RPMI8226 (cell line): ENCODE results near the gene SIRT4.
"Not testable (repeated sequence)": the region's sequence is repeated elsewhere in the genome, so short reads cannot be mapped to it uniquely, and the experiment has no call there.

Experiments used
- DNase-seq: peaks from one replicate; pipeline ENCODE4 v3.0.0-alpha.2; 2015

Gene SIRT4, protein sequence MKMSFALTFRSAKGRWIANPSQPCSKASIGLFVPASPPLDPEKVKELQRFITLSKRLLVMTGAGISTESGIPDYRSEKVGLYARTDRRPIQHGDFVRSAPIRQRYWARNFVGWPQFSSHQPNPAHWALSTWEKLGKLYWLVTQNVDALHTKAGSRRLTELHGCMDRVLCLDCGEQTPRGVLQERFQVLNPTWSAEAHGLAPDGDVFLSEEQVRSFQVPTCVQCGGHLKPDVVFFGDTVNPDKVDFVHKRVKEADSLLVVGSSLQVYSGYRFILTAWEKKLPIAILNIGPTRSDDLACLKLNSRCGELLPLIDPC

DNA sequence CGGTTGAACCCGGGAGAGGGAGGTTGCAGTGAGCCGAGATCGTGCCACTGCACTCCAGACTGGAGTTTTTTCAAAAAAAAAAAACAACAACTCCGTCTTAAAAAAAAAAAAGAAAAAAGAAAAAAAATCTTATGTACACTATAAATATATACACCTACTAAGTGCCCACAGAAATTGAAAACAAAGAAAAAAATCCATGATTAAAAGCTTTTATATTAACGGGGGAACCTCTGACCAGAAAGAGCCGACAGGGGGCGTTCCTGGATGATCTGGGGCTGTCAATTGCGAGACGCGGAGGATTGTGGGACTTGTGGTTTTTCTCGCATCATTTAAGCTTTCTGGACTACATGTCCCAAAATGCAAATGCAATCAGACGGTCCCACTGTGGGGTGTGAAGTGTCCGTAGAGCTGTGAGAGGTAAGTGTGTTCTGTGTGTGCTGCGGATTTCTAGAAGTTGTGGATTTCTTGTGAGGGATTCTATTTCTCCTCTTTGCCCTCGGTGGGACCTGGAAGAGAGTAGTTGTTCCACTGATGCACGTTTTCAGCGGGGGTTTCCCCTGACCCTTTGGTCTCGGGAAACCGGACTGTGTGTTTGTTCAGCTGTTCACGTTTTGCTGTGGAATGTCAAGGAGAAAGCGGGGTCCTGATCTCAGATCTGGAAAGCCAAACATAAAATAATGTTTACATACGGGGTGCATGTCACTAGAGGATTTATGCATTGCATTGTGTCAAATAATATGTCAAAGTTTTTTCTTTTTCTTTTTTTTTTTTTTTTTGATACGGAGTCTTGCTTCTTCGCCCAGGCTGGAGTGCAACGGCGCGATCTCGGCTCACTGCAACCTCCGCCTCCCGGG lies at the start of gene SIRT4:
Gene SIRT4, plus strand, starts transcription at position 360 of the 854 bp plus-strand sequence. CDS start 1,241 bp downstream, outside the sequence.
- DNase-seq, result peak; percentile 95

GRCh38 chr12:120253313-120253712 lies 48.8 kb upstream of the SIRT4 start:
- not testable (repeated sequence) for DNase-seq

DNA sequence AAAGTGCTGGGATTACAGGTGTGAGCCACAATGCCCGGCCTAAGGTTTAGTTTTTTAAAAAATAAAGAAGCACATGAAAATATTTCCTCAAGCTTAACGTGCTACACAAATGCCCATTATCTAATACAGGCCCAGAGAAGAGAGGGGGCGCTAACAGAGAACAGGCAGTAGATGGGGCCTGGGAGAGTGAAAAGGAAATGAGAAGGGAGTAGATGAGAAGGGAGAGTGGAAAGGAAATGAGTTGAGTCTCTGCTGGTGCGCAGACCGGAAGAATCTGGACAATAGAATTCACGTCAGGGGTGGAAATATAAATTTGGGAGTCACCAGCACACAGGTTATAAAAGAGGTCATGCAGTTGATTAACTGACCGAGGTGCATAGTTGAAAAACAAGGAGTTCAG lies 47.3 kb upstream of the SIRT4 start:
- DNase-seq, result no peak

DNA sequence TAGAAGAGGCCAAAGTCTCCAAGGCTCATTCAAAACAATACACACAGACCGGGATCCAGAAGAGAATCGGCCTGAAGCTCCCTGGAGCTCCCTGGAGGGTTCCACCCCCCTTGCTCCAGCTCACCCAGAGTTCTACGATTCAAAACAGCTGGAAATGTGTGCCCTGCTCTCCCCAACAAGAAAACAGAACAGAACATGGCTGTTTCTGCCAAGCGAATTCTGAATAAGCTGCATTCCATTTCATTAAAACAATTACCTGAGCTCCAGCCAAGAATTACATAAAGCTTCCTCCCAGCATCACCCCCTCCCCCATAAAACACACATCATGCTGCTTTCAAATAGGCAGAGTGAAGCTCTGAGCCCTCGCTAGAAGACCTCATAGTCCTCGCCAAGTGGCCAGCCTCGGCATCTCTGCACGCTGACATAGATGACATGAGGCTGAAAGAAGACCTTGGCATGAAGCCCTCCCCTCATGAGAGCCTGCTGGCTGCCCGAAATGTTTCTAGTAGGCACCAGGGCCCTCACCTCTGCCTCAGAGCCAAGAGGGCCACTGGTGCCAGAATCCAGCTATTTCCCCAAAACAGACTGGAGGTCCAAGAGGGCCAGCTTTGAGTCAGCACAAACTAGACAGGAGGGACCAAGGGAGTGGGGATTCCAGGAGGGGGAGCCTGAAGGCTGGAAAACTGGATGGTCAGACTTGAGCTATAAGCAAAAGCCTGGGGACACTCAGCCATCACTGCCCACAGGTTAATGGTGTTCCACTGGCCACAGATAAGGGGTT lies 44.9 kb upstream of the SIRT4 start:
- DNase-seq, result no peak

GRCh38 chr12:120258323-120258896 lies 43.7 kb upstream of the SIRT4 start:
- no peak for DNase-seq

- no peak for DNase-seq
These were observed 42.5 kb upstream of the SIRT4 start for GRCh38 chr12:120259418-120260202.

- no peak for DNase-seq
These were observed 41.5 kb upstream of the SIRT4 start for GRCh38 chr12:120260607-120261006.

DNA sequence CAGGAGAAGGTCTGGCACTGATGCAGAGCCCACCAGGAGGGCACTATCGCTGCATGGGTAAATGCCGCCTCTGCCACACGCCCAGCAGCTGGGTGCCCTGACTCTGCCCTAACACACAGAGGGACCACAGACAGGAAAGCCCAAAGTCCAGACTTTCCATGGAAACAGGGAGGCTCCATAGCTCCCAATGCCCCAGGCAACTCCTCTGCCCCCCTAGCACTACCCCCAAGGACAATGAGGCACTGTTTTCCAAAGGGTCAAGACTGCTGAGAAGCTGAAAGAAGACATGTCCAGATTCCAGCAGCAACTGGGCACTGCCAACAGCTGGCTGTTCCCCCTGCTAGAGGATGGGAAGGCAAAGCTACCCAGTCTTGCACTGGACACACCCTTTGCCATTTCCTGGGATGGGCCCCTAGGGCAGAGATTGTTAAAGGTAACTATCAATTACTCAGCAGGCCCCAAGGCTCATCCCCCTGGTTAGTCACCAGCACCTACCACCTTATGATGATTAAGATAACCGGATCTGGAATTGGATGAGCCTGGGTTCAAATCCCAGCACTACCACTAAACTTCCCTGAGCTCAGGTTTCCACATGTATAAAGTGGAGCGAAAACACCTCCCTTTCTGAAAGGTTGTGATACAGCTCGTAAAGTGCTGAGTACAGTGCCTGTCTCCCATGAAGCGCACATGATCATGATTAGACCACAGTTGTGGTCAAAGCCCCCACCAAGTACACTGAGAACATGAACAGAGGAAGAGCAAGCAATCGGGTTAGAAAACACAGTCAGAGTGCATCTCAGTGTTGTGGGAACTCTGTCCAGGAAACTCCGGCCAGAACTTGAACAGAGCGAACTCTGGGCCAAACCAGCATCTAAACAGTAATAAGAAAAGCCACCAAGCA lies 39.9 kb upstream of the SIRT4 start:
- no peak for DNase-seq

GRCh38 chr12:120262852-120263747 lies 39.0 kb upstream of the SIRT4 start:
- DNase-seq, result no peak

DNA sequence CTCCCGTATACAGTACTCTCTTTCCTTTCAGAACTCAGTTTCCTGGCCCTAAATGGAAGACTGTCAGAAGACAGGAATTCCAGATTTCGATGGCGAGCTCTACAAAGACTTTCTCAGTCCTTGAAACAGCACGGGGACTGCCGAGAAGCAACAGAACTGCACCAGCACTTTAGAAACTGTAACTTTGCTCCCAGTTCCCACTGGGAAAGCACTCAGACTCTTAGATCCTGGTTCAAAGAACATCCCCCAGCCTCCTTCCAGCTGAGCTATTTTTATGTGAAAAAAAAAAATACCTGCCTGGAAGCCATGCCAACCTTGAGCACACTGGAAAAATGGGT lies 38.4 kb upstream of the SIRT4 start:
- no peak for DNase-seq

DNA sequence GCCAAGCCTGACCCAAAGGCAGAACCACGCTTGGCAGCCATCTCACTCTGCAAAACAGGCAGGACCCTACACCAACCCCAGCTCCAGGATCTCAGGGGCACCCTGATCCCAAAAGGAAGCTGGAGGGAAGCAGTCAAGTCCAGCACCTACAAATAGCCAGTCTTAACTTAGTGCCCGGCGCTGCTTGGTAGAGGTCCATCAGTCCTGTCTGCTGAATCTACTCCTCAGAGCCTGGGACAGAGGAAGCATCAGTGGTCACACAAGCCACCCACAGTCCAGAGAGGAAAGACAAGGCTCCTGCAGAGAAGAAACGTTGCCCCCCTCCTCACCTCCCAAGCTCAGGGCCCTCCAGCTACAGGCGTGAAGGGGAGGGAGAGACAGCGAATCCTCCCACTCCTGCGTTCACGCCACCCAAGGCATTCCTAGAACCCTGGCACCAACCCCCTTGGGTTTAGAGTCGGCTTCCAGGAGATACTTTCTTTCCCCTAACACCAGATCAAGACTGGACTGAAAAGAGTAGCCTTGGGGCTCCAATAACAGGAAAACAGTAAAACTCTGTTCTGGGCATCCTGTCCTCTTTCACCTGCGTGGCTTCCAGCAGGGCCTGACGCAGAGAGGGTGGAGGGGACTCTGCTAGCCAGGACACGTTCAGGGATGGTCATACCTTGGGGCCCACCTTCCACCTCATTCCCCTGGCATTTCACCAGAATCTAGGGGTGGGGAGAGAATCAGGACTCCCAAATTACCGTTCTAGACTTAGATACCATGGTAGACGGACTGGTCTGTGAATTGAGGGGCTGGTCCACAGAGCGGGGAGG lies 37.8 kb upstream of the SIRT4 start:
- no peak for DNase-seq

DNA sequence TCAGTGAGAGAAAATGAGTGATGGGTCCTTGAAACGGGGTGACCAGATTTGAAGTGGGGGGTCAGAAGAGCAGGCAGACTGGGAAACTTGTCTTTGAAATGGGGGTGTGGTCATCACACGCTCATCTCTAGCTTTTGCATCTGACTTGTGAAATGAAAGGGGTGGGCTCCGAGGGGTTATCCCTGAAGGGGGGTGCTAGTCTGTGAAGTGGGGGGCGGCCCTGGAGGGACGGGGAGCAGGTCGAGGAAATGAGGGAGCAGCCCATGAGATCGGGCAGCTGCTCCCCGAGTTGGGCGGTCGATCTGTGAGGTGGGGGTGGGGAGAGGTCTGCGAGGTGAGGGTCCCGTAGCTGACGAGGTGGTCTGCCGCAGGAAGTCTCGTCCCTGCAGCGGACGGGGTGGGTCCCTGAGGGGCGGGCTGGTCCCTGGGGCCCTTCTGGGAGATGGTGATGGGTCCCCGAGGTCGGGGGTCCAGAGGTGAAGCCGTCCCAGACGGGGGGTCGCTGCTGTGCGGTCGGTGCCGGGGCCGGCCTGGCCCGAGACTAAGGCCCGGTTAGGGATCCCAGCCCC lies 37.1 kb upstream of the SIRT4 start:
- no peak for DNase-seq

- peak; percentile 84 for DNase-seq
These were observed 36.5 kb upstream of the SIRT4 start, which contains the start of gene PXN for GRCh38 chr12:120265473-120266179. Gene PXN (minus strand): TSS chr12:120265730. CDS start chr12:120265629, 101 bp downstream.

DNA sequence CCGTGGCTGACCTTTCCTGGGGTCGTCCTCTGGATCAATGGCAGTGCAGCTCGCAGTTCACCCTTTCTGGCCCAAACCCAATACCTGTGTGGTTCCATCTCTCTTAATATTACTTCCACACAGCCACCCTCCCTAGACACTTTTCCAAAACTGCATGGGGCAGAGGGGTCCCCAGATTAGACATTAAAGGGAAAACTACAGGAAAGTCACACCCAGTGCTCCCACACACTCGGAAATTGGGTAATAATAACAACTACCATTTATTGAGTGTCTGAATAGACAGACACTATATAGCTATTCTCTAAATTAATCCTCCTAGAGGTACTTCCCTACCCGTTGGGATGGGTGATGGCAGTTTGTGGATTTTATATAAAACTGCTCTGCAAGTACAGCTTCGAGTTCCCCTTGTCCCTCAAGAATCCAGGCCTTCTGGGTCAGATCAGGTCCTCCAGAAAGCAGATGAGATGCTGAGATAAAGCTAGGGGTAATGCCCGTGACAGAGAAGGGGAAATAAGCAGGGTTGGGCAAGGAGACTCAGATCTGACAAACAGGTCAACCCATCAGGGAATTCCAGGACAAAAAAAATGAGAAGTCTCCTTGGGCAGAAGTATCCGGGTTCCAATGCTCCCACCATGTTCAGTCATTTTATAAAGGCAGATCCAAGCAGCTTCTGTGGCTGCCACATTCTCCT lies 35.8 kb upstream of the SIRT4 start:
- no peak for DNase-seq

- no peak for DNase-seq
These were observed 34.4 kb upstream of the SIRT4 start for GRCh38 chr12:120267736-120268135.

DNA sequence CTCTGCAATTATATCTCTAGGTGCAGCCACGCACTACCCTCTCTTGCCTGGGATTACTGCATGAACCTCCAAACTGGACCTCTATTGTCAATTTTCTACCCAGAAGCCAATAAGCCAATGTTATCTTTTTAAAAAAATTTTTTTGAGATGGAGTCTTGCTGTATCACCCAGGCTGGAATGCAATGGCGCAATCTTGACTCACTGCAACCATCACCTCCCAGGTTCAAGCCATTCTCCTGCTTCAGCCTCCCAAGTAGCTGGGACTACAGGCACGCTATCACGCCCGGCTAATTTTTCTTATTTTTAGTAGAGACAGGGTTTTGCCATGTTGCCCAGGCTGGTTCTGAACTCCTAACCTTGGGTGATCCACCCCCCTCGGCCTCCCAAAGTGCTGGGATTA lies 25.4 kb upstream of the SIRT4 start:
- DNase-seq, result no peak
